Stimulated activated CD4-positive, alpha-beta T cell treated with anti-CD3 and anti-CD28 coated beads, Interleukin-1b, Interleukin-23, amount 100 ng/mL, for 1 hour (primary cell): ENCODE measurements around the gene CCDC187.
"Not testable (repeated sequence)": the region's sequence is repeated elsewhere in the genome, so short reads cannot be mapped to it uniquely, and the experiment has no call there.

Experiments
- DNase-seq, 2 donors: peaks; one replicate each; pipeline ENCODE4 v3.0.0-alpha.2; 2020; ENCODE audit warnings: low read depth in 2 of 2

Gene CCDC187

GRCh38 chr9:136239983-136240330 lies 63.9 kb downstream of the CCDC187 start:
- no peak for DNase-seq

GRCh38 chr9:136239135-136239982 lies 64.5 kb downstream of the CCDC187 start:
- DNase-seq, result no peak

- DNase-seq, result no peak
Observed at GRCh38 chr9:136238342-136238732, 65.6 kb downstream of the CCDC187 start.

DNA sequence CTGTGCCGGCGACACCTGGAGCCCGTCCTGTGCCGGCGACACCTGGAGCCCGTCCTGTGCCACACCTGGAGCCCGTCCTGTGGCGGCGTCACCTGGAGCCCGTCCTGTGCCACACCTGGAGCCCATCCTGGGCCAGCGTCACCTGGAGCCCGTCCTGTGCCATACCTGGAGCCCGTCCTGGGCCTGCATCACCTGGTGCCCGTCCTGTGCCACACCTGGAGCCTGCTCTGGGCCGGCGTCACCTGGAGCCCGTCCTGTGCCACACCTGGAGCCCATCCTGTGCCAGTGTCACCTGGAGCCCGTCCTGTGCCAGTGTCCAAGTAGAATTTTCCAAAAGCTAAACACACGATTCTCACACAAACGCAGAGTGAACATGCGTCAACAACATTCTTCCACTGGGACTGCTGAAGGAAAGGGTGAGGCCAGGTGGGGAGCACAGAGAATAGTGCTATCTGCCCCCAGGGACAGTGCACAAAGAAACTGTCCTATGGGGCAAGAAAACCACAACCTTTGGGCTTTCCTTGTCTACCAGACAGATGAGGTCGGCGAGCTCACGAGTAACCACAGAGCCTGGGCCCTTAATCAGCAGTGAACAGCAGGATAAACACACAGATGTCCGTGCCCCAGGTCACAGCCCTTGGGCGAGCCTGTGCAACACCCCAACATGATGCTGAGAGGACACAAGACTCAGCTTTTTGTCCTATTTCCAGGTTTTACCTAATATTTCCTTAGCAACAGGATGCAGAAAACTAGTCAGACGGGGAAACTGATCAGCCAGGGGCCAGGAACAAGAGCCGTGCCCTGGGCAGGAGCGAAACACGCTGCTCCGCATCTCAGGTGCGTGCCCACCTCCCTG lies 66.2 kb downstream of the CCDC187 start:
- DNase-seq, result no peak

GRCh38 chr9:136236471-136237410 lies 67.2 kb downstream of the CCDC187 start:
- DNase-seq, result not testable (repeated sequence)

- DNase-seq, result no peak
Observed at GRCh38 chr9:136235709-136236455, 68.0 kb downstream of the CCDC187 start.

DNA sequence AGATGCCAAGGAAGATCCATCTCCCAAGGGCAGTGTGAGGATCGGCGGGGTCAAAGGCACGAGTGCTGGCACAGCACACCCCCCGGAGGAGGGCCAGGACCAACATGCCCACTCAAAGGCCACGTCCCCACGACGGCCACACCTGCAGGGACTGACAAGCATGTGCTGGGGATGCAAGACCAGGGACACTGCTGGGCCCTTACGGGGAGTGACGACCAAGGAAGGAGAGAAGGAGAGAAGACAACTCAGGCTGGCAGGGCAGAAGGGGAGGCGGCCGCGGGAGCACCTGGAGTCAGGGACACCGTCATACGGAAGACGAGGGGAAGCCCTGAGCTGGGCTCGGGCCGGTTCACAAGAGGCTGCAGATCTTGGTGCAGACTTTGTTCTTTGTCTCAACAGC lies 68.7 kb downstream of the CCDC187 start:
- no peak for DNase-seq

DNA sequence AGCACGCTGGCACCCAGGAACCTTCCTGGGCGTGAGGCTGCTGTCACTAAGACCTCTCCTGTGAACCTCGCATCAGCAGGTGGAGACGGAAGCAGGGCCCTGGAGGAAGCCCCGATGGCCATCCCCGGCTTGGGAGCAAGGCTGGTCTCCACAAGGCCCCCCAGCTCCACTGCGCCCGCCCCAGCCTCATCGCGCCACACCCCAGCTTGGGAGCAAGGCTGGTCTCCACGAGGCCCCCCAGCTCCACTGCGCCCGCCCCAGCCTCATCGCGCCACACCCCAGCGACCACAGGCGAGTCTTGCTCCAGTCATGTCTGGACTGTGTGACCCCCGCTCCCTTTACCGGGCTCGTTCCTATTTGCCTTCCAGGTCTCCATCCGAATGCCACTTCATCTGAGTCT lies 69.3 kb downstream of the CCDC187 start:
- DNase-seq, result no peak

- no peak for DNase-seq
Observed at GRCh38 chr9:136233868-136234267, 70.0 kb downstream of the CCDC187 start.

- DNase-seq, result no peak
Observed at GRCh38 chr9:136233411-136233810, 70.5 kb downstream of the CCDC187 start.

DNA sequence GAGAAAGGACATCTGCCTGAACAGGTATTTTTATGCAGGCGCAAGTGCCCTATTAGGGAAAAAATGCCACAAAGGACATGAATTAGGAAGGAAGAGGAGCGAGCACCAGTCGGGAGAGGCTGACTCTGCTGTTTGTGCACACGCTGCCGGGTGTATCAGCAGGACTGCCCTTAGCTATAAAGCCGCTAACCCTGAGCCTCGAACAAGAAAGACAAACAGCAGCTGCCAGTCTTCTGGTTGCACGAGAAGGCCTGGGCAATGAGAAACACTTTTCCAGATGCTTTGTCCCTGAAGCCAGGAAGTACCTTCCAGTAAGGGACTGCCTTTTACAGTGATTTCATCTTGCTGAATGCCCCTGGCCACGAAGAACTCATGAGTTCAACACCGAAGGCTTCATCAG lies 70.9 kb downstream of the CCDC187 start:
- no peak for DNase-seq

- no peak for DNase-seq
Observed at GRCh38 chr9:136231478-136232297, 72.2 kb downstream of the CCDC187 start.

DNA sequence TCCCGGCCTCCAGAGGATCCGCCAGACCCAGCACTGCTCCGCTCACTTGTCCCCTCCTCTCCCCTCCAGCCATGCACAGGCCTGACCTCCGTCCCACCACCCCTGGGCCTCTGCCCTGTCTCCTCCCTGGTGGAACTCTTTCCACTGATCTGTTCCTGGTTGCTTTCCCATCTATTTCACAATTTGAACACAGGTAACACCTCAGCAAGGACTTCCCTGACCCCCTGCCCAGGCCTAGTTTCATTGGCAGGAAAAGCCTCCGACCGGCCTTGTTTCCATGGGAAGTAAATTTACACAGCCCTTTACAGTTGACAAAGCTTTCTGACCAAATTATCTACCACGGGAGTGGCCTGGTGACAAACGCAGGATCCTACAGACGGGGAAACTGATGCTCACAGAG lies 73.1 kb downstream of the CCDC187 start:
- no peak for DNase-seq

- no peak for DNase-seq
Observed at GRCh38 chr9:136230365-136230764, 73.5 kb downstream of the CCDC187 start.

- DNase-seq, result no peak
Observed at GRCh38 chr9:136229096-136230065, 74.5 kb downstream of the CCDC187 start.

- no peak for DNase-seq
Observed at GRCh38 chr9:136228107-136228875, 75.6 kb downstream of the CCDC187 start.

DNA sequence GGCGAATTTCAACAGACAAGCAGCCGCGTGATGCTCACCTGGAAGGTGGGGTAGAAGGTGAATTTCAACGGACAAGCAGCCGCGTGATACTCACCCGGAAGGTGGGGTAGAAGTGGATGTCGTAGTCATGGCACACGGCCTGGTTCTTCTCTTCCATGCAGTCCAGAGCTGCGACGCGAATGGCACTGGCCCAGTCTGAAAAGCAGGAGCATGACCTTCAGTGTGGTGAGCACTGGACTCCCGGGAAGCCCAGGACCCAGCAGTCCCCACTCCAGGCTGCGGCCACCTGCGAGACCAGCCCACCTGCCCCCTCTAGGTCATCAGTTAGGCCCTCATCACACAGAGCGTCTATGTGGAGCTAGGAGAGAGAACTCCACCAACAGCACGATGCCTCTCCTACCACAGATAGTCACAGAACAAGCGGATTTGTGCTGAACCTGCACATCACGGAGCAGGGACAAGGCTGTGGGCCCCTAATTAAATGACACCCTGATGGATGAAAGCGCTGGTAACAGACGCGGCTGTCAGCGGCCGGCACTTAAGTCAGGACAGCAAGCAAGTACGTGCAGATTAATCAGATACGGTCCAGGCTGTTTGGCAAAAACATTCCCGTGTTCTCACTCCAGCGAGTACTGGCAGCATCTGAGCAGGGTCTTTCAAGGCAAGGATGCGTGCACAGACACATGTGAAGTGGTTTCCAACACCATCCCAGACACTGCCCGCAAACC lies 77.0 kb downstream of the CCDC187 start:
- no peak for DNase-seq
